Medulla oblongata (tissue), 1 donor: ENCODE measurements around the gene PHYKPL.
"Not testable (repeated sequence)": the region's sequence is repeated elsewhere in the genome, so short reads cannot be mapped to it uniquely, and the experiment has no call there.

Experiments
- DNase-seq: peaks from one replicate; pipeline ENCODE4 v3.0.0-alpha.2; 2015; ENCODE audit errors: extremely low spot score

PHYKPL gene

DNA sequence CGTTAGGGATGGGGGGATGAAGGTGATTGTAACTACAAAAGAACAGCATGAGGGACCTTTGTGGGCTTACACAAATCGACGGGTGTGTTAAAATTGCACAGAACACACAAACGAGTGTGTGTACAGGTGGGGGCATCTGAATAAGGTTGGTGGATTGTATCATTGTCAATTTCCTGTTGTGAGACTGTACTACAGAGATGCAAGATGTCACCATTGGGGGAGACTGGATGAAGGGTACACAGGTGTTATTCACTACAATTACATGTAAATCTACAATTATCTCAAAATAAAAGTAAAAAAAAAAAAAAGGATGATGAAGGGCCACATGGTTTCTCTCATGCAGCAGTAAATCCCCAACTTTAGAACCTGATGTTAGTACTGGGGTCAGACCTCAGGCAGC, 31.4 kb upstream of the PHYKPL start:
- DNase-seq = no peak

DNA sequence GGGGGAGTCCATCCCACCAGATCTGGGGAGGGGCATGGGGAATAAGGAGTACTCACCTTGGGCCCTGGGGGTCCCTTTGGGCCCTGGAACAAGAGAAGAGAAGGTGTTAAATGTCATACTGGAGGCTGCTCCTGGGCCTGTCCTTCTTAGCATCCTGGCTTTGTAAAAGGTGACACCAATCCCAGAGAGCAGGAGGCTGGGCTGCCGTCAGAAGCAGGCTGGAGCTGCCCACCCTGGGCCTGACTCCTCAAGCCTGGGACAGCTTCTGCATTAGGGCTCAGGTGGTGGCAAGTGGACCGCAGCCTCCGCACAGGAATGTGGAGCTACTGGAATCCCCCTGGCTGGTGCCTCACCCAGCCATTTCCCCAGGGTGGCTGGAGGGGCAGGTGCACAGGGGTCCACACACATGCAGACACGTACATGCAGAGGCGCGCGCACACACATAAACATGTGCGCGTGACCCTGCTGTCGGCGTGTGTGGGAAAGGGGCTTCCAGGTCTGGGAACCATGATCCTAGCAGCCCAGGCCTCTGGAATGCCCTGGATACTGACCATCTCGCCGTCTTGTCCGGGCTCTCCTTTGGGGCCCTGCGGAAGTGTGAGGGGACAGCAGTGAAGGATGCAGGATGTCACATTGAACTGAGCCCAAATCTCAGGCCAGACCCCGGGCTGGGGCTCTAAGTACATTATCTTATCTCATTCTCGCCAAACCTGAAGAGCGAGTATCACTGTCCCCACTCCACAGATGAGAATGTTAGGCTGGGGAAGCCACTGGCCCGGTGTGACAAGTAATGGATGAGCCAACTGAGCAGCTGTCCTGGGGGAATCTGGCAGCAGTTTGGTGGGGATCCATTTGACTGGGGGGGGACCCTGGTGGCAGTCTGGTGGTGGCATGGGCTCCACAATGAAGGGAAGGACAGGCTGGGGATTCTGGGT, 29.3 kb upstream of the PHYKPL start:
- no peak for DNase-seq

DNA sequence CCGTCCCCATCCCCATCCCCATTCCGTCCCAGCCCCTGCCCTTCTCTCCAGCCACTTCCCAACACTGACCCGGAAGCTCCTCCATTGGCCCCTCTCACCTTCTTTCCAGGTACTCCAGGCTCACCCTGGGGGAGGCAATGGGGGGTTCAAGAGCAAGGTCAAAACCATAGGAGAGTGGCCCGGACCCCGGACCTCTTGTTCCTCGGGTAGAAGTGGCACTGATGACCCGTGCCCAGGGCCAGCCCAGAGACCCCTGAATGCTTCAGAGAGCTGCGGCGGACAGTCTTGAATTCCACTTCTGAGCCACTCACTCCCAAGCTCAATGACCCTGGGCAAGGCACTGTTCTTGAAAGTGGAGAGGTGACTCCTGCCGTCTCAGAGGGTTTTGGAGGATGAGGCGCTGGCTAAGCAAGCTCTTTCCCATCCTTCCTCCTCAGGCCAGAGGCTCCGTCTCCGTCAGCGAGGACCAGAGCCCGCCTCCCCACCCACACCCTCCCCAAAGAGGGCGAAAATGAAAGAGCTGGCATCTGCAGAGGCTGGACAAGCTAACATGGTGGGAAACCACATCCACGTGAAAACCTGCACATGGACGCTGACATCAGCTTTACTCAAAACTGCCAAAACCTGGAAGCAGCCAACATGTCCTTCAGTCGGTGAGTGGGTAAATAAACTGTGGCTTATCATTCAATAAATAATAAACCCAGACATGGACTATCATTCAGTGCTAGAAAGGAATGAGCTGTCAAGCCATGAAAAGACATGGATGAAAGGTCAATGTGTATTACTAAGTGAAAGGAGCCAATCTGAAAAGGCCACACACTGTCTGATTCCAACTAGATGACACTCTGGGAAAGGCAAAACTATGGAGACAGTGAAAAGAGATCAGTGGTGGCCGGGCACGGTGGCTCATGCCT, 27.3 kb upstream of the PHYKPL start:
- DNase-seq = no peak

DNA sequence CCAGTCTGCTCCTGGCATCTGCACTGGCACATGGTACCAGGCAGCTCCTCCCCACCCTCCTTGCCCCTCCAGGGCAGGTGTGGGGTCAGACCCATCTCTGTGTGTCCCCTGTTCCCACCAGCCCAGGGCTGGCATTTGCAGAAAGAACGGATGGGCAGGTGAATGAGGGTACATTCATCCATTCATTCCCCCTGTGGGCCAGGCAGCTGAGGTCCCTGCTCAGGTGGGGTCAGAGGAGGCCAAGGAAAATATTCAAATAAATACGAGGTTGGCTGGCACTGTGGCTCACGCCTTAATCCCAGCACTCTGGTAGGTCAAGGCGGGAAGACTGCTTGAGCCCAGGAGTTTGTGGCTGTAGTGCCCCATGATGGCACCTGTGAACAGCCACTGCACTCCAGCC, 25.0 kb upstream of the PHYKPL start:
- no peak for DNase-seq

DNA sequence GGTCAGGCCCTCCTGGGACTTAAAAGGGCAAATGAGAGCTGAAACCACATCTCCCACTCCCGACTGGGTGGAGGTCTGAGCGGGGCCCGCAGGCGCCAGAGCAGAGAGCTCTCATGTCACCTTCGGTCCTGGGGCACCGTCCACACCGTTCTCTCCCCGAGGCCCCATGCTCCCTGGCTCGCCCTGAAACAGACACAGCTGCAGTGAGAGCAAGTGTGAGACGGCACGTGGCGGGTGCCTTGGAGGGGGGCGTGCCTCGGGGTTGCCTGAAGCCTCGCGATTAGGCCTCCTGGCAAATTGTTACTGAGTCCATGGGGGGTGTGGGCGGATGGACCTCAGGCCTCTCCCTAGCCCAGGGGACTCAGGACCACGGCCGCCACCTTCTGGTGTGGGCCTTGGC, 24.1 kb upstream of the PHYKPL start:
- DNase-seq = no peak

DNA sequence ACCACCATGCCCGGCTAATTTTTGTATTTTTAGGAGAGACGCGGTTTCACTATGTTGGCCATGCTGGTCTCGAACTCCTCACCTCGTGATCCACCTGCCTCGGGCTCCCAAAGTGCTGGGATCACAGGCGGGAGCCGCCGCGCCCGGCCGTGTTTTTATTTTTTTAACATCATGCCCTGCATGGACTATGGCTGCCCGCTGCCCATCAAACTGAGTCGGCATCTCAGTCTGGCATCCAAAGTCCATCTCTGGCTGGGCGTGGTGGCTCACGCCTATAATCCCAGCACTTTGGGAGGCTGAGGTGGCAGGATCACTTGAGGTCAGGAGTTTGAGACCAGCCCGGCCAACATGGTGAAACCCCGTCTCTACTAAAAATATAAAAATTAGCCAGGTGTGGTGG, 21.0 kb upstream of the PHYKPL start:
- DNase-seq = not testable (repeated sequence)

DNA sequence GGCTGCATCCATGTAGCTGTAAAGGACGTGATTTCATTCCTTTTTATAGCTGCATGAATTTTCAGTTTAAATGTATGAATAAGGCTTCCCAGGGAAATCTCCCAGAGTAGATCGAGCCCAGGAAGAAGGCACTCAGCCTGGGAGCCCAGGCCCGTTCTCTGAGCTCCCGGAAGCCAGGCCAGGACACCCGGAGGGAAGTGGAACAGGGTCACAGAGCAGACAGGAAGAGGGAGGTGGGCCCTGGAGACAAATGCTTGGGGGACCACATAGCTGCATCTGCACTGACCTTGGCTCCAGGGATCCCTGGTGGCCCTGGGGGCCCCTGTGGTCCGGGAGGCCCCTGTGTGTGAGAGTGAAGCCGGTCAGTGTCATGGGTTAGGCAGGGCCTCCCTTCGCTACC, 19.7 kb upstream of the PHYKPL start:
- no peak for DNase-seq

DNA sequence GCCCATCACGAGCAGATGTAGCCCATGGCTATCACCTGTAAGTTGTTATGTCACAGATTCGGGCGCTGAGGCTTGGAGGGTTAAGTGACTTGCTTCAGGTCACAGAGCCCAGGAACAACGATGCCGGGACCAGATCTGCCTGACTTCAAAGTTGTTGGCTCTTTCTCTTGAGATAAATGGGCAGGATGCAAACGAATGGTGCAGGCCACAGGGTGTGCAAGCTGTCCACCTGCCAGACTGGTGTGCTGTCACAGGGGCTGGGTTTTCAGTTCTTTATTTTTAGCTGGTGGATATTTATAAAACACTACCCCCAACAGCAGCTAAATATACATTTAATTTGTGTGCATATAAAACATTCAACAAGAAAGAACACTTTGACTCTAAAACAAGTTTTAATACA, 17.7 kb upstream of the PHYKPL start:
- DNase-seq = no peak

DNA sequence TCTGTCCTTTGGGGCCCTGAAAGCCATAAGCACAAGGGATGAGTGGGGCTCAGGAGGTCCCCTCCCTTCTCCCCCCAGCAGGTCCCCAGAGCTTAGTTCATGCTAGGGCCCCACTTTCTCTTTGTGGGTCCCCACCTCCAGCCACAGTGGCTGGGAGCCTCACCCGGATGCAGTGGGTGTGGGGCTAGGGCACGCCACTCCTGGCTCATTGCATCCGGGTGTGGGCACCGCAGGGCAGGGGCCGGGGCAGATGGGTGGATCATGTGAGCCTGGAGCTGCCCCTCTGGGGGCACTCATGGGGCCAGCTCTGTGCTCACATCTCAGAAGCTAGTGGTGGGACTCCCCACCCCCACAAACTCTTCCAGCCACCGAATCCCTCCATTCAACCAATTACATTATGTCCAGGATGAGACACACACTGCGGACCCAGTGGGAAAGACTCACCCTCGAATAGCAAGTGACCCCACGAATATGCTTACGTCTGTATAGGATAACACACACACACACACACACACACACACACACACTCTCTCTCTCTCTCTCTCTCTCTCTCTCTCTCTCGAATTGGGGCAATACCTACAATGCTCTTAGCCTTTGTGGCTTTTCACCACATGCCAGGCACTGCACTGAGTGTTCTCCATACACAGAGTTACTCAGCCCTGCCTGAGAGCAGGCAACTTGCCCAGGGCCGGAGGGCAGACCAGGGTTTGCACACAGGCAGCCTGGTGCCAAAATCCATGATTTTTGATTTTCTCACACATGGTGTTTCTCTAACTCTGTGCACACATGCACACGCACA, 16.8 kb upstream of the PHYKPL start:
- DNase-seq = peak; percentile 30

DNA sequence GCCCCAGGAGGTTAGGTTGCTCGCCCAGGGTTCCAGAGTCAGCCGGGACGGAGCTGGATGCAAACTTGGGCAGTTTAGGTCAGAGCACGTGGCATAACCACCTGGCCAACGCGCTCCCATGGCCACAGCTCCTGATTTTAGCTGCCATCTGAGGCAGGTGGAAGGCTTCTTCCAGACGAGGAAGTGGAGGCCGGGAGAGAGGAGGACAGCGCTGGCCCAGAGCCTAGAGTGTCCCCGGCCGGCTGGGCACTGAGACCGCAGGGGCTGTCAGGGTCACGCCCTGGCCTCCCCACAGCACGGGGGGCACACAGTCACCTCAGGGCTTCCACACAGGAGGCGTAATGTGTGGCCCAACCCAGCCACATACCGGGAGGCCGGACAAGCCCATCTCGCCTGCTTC, 16.1 kb upstream of the PHYKPL start:
- no peak for DNase-seq

DNA sequence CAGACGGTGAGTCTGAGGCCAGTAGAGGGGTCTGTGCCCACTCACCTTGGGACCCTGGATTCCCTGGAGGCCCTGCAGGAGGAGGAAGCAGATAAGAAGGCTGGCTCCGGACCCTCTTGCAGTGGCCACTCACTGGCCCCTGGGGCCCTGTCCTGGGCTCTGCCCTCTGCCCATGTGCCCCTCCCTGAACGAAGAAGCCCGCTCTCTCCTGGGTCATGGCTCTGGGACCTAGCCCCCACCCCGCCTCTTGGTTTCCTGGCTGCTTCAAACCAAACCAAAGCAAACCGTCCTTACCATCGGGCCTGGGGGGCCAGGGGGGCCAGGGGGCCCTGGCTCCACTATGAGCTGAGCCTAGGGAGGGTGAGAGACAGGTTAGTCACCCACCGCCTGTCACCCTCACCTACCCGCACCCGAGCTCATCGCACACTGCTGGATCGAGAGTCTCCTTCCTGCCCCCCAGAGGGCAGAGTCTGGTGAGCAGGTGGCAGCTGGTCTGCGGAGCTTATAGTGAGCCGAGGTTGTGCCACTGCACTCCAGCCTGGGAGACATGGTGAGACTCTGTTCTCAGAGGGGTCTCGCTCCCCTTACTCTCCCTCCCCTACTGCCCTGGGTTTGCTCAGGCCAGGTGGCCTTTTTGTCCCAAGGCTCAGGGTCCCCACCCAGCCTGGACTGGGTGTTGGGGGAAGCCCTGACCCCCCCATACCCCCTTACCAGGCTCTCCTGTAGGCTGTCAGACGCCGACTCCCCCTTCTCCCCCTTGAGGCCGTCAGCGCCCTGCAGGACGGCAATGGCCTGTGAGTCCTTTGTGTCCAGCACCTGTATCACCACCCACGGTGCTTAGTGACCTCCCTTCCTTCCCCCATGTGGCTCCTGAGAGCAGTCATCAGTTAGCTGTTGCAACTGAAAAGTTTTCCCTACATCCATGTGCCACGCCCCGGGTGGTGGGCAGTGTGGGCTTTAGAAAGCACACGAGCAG, 15.2 kb upstream of the PHYKPL start:
- DNase-seq = no peak

DNA sequence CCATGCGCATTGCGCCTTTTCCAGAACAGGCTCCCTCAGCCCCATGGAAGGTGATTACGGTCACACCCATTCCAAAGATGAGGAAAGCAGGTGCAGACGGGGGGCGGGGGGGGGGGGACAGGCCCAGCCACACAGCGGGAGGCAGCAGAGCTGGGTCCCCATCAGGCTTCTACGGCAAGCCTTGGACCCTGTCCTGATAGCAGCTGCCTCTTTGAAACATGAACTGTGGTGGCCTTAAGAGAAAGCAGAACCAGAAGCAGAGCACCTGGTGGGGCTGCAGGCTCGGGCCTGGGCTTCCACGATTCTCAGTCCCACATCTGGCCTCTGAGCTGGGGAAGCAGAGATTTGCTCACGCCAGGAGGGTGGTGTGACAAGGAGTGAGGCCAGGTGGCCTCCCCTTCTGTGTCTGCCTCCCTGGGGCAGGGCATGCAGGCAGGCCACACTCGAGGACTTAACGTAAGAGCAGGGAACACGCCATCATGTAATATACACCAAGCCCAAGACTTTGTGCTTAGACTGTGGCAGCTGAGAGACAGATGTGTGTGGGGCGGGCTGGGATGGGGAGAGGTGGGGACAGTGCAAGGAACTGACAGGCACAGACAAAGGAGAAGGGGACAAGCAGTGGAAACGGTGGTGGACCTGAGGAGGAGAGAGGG, 14.2 kb upstream of the PHYKPL start:
- DNase-seq = no peak

DNA sequence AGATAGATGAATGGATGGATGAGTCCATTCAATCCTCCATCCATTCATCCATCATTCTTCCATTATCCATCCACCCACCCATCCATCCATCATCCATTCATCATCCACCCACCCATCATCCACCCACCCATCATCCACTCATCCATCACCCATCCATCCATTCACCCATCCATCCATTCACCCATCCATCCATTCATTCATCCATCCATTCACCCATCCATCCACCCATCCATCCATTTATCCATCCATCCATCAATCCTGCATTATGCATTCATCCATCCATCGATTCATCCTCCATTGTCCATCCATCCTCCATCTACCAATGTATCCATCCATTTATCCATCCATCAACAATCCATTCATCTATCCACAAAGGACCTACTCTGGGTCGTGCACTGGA, 12.8 kb upstream of the PHYKPL start:
- no peak for DNase-seq

DNA sequence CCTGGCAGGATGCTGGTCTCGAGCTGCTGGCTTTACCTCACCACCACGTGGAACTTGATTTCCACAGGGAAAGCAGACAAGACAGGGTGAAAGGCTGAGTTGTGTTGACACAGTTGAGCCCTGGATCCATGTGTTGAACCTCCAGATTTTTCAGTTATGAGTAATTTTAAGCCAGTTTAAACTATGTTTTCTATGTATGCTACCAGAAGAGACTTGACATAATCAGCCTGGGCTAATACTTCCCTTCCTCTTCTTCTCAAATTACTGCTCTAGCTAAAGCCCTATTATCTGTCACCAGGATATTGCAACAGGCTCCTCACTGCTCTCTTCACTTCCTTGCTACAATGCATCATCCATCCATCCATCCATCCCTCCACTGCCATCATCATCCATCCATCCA, 12.0 kb upstream of the PHYKPL start:
- DNase-seq = no peak

DNA sequence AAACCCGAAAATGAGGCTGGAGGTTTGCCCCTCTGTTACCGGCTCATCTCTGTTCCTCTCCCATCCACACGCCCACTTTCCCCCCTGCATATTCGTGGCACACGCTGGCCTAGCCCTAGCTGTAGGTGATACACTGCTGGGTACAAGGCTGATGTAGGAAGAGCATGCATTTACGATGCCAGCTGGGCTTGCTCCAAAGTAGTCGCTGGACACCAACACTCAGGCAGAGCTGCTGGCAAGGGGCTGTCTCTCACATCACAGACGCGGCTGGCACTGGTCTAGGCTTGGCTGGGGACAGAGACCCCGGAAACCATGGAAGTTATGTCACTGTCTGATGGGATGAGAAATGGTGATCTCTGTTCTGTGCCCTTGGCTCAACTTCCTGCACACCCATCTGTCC, 9.8 kb upstream of the PHYKPL start:
- no peak for DNase-seq

DNA sequence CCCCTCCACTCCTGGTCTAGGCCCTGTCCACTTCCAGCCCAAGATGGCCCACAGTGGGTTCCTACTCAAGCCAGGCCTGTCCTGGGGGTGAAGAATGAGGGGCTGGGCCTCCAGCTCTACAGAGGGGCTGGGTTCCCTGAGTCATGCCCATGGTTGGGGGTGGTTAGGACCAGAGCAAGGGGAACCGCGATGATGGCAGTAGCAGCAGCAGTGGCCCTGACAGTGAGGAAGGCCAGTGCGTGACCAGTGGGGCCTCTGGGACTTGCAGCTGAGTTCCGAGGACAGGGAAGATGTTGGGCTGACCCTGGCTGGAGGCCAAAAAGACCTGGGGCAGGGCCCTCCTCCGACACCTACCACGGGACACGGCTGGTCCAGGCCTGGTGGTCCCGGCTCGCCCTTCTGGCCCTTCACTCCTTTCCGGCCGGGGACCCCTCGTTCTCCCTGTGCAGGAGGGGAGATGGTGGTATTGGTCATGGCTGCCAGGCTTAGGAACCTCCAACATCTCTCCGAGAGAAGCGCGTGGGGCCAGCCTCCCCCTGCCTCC, 9.2 kb upstream of the PHYKPL start:
- DNase-seq = peak; percentile 27

DNA sequence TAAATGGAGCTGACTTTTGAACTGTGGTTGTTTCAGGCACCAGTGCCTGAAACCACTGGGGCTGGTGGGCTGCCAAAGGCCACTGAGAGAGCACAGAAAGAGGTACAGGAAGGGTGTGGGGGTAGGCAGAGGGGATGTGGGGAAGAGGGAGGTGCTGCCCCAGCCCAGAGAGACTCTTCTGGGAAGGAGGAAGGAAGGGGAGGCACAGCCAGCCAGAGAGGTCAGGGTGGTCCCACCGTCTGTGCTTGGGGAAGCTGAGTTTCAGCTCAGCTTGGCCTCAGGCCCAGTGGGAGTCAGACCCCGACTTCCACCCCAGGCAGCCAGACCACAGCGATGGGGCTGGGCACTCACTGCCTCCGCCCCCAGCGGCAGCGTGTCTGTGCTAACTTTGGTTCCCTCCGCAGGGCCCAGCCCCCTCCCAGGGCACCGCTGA, 8.6 kb upstream of the PHYKPL start:
- DNase-seq = peak; percentile 44

DNA sequence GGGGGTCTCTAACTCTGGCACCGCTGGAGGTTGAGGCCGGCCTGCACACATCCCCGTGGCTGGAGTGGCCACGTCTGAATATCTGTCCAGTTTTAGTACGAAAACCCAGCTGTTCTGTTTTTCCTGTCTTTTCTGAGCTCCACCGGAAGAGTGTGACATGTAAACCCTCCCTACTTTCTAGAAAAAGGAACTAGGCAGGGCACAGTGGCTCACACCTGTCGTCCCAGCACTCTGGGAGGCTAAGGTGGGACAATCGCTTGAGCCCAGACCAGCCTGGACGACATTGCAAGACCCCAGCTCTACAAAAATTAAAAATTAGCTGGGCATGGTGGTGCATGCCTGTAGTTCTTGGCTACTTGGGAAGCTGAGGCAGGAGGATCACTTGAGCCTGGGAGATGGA, 8.2 kb upstream of the PHYKPL start:
- no peak for DNase-seq

DNA sequence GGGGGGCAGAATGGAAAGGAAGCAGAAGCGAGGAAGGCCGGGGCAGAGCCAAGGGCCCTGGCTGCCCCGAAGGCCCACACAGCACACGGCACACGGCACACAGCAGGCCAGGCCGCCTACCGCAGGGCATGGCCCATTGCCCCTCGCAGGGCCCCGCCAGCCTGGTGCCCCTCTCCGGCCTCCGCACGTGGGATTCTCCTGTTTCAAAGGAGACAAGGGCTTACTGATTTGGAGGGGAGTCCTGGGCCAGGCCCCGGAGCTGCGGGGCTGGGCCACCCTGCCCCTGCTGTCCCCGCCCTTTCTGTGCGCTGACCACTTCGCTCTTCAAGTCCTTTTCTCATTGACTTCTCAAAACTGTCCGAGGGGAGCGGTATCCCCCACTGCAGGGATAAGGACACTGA, 7.7 kb upstream of the PHYKPL start:
- DNase-seq = no peak
